ENCODE results near the gene HPCAL1.
A peak's percentile ranks its signal among the peaks of the same experiment; 100 is the strongest.
"Not testable (repeated sequence)": the region's sequence is repeated elsewhere in the genome, so short reads cannot be mapped to it uniquely, and the experiment has no call there.

HPCAL1 gene

GRCh38 chr2:10428355-10428754 is 125.7 kb downstream of the HPCAL1 start:
- DNase-seq: no peak

GRCh38 chr2:10428924-10429323 is 126.2 kb downstream of the HPCAL1 start:
- DNase-seq: no peak

- no peak for DNase-seq
Observed at GRCh38 chr2:10430886-10431622, 128.3 kb downstream of the HPCAL1 start.

GRCh38 chr2:10431797-10432196 is 129.1 kb downstream of the HPCAL1 start:
- no peak for DNase-seq

GRCh38 chr2:10432311-10433181 is 129.8 kb downstream of the HPCAL1 start:
- DNase-seq: peak; percentile 47

- no peak for DNase-seq
Observed at GRCh38 chr2:10433264-10433946, 130.7 kb downstream of the HPCAL1 start.

GRCh38 chr2:10433947-10434885 is 131.5 kb downstream of the HPCAL1 start:
- no peak for DNase-seq

GRCh38 chr2:10434886-10435819 is 132.4 kb downstream of the HPCAL1 start:
- DNase-seq: peak; percentile 84

GRCh38 chr2:10435820-10436204 is 133.1 kb downstream of the HPCAL1 start:
- no peak for DNase-seq

- no peak for DNase-seq
Observed at GRCh38 chr2:10436583-10437110, 133.9 kb downstream of the HPCAL1 start.

GRCh38 chr2:10437806-10438205 is 135.1 kb downstream of the HPCAL1 start:
- no peak for DNase-seq

- no peak for DNase-seq
Observed at GRCh38 chr2:10438688-10439087, 136.0 kb downstream of the HPCAL1 start.

- DNase-seq: no peak
Observed at GRCh38 chr2:10439185-10439879, 136.6 kb downstream of the HPCAL1 start.

GRCh38 chr2:10439971-10440370 is 137.3 kb downstream of the HPCAL1 start:
- DNase-seq: no peak

- DNase-seq: no peak
Observed at GRCh38 chr2:10440736-10441135, 138.0 kb downstream of the HPCAL1 start.

GRCh38 chr2:10441948-10442347 is 139.2 kb downstream of the HPCAL1 start:
- peak; percentile 26 for DNase-seq

- DNase-seq: not testable (repeated sequence)
Observed at GRCh38 chr2:10442469-10443126, 139.9 kb downstream of the HPCAL1 start.

GRCh38 chr2:10444463-10444862 is 141.8 kb downstream of the HPCAL1 start:
- DNase-seq: no peak

GRCh38 chr2:10446631-10447030 is 143.9 kb downstream of the HPCAL1 start:
- DNase-seq: no peak

All from suppressor macrophage treated with lipopolysaccharide for 4 hours (primary cell).